Left lung (tissue), 10 donors: ENCODE results near the gene DENND6B. TPM values are rescaled to one million over a fixed set of nuclear protein-coding genes. Genes with fewer than 3 reads are reported as not detected.

ENCODE experiments used
- ATAC-seq: fragments of 200-7000 bp; cut with Tn5 transposase; one replicate; pipeline ENCODE4 v1.9.1; 2020; ENCODE audit warnings: moderate library complexity
- DNase-seq, 4 donors: peaks; one replicate each; pipeline ENCODE4 v3.0.0-alpha.2; 2013 to 2020
- H3K27ac ChIP-seq, 2 donors: fragments of 200-600 bp; sonication (generic) in 1 of 2; one replicate each; pipeline versions ENCODE4 v1.5.0 to v1.8.0; 2020 to 2021
- H3K27me3 ChIP-seq, 2 donors: fragments of 200-600 bp; sonication (generic) in 1 of 2; one replicate each; pipeline versions ENCODE4 v1.5.0 to v1.8.0; 2020 to 2021
- H3K36me3 ChIP-seq, 2 donors: fragments of 200-600 bp; sonication (generic) in 1 of 2; one replicate each; pipeline versions ENCODE4 v1.5.0 to v1.8.0; 2020 to 2021
- H3K4me1 ChIP-seq, 2 donors: fragments of 200-600 bp; one replicate each; pipeline ENCODE4 v1.8.0; 2021
- H3K4me3 ChIP-seq, 2 donors: fragments of 200-600 bp; sonication (generic) in 1 of 2; one replicate each; pipeline versions ENCODE4 v1.5.0 to v1.8.0; 2020 to 2021; ENCODE audit warnings: mild to moderate bottlenecking in 1 of 2
- H3K9me3 ChIP-seq, 2 donors: fragments of 200-600 bp; sonication (generic) in 1 of 2; one replicate each; pipeline versions ENCODE4 v1.5.0 to v1.8.0; 2020 to 2021
- CTCF ChIP-seq, 2 donors: fragments of 200-600 bp; sonication (generic) in 1 of 2; IDR thresholded peaks; one replicate each; pipeline versions ENCODE4 v1.5.0 to v1.8.0; 2021; ENCODE audit warnings: antibody characterized with exemption in 2 of 2
- intact Hi-C, 2 donors: fragments of 100-400 bp; cut with DNase I; formaldehyde crosslinking; loops; one replicate each; pipeline versions ENCODE4 v1.11.2 to v1.14.2; 2022
- polyA plus RNA-seq, 6 donors: library from polyadenylated mRNA; unstranded; fragments of 120-200 nt; gene quantifications; one replicate each; pipeline ENCODE4 v1.2.1, GENCODE V29; 2013; ENCODE audit not compliant: insufficient read length in 6 of 6
- total RNA-seq, 2 donors: library from RNA; stranded (reverse); fragmentation: NEBNext Ultra II Directional; extraction: Animal tissue kit (Norgen Biotek cat#: 25700); gene quantifications; one replicate each; pipeline ENCODE4 v1.2.1, GENCODE V29; 2021
- donor health status: DM: no; HTN: yes; CAD: no.
- donor health status: DM: no; HTN: no; CAD: no.

The DENND6B gene
- total and polyA plus RNA-seq, 8 donors: 7.3 to 18.8 (median 12.1) TPM

- Histone ChIP-seq H3K4me3 (no peak overlapping the region), H3K9me3 (no peaks in the 10 kb centered on the region), H3K4me1 (peaks cover 0 to 8% of the 10 kb centered on the region in 2 donors), H3K27ac (no peak overlapping the region), H3K36me3 (peaks cover 0 to 15% of the 10 kb centered on the region in 2 donors), H3K27me3 (no peaks in the 10 kb centered on the region)
- ATAC-seq: no peak
- no peak for TF ChIP-seq CTCF (IDR thresholded peaks at IDR 0.05)
- no peak for DNase-seq
- intact Hi-C loops: no loop called here
These were observed 33.8 kb upstream of the DENND6B start for GRCh38 chr22:50360578-50360977.

- H3K9me3 ChIP-seq: no peaks in the 10 kb centered on the region
- TF ChIP-seq CTCF (IDR thresholded peaks at IDR 0.05): no peak
- peaks cover 0 to 21% of the 10 kb centered on the region in 2 donors for H3K36me3 ChIP-seq
- H3K4me1 ChIP-seq: peaks cover 0 to 4% of the 10 kb centered on the region in 2 donors
- H3K4me3 ChIP-seq: no peak overlapping the region
- no peak for DNase-seq
- no peaks in the 10 kb centered on the region for H3K27me3 ChIP-seq
- intact Hi-C loops: no loop called here
- ATAC-seq: no peak
- H3K27ac ChIP-seq: no peak overlapping the region
These were observed 30.9 kb upstream of the DENND6B start for GRCh38 chr22:50357756-50358155.

- H3K27me3 ChIP-seq: no peaks in the 10 kb centered on the region
- no peak for DNase-seq
- ATAC-seq: no peak
- H3K27ac ChIP-seq: no peak overlapping the region
- intact Hi-C loops: no loop called here
- peaks cover 0 to 27% of the 10 kb centered on the region in 2 donors for H3K36me3 ChIP-seq
- TF ChIP-seq CTCF (IDR thresholded peaks at IDR 0.05): no peak
- H3K4me1 ChIP-seq: peaks cover 0 to 4% of the 10 kb centered on the region in 2 donors
- H3K9me3 ChIP-seq: no peaks in the 10 kb centered on the region
- H3K4me3 ChIP-seq: no peak overlapping the region
These were observed 30.4 kb upstream of the DENND6B start for GRCh38 chr22:50357222-50357621.

GRCh38 chr22:50356186-50356585 is 29.4 kb upstream of the DENND6B start:
- intact Hi-C loops: no loop called here
- H3K9me3 ChIP-seq: no peaks in the 10 kb centered on the region
- TF ChIP-seq CTCF (IDR thresholded peaks at IDR 0.05): no peak

GRCh38 chr22:50348058-50348457 is 21.2 kb upstream of the DENND6B start:
- intact Hi-C loops: no loop called here
- Histone ChIP-seq H3K9me3 (no peaks in the 10 kb centered on the region), H3K4me3 (no peak overlapping the region), H3K4me1 (peaks cover 0 to 13% of the 10 kb centered on the region in 2 donors), H3K27me3 (no peaks in the 10 kb centered on the region), H3K36me3 (peaks cover 0 to 18% of the 10 kb centered on the region in 2 donors), H3K27ac (no peak overlapping the region)
- DNase-seq (no peak), ATAC-seq (no peak)
- no peak for TF ChIP-seq CTCF (IDR thresholded peaks at IDR 0.05)

More at GRCh38 chr22:50356186-50356585, 29.4 kb upstream of the DENND6B start:
- Histone ChIP-seq H3K27ac (no peak overlapping the region), H3K4me1 (peaks cover 0 to 4% of the 10 kb centered on the region in 2 donors), H3K36me3 (peaks cover 0 to 35% of the 10 kb centered on the region in 2 donors), H3K27me3 (no peaks in the 10 kb centered on the region), H3K4me3 (no peak overlapping the region)
- ATAC-seq: no peak
- DNase-seq: no peak
